SW480 (cell line): ENCODE measurements around the gene UBE3B.
A peak's percentile ranks its signal among the peaks of the same experiment; 100 is the strongest.

Source experiments
- DNase-seq: peaks from one replicate; pipeline ENCODE4 v3.0.0-alpha.2; 2016; ENCODE audit warnings: low spot score

Gene UBE3B

GRCh38 chr12:109497675-109498074 lies 20.2 kb downstream of the UBE3B start:
- no peak for DNase-seq

DNA sequence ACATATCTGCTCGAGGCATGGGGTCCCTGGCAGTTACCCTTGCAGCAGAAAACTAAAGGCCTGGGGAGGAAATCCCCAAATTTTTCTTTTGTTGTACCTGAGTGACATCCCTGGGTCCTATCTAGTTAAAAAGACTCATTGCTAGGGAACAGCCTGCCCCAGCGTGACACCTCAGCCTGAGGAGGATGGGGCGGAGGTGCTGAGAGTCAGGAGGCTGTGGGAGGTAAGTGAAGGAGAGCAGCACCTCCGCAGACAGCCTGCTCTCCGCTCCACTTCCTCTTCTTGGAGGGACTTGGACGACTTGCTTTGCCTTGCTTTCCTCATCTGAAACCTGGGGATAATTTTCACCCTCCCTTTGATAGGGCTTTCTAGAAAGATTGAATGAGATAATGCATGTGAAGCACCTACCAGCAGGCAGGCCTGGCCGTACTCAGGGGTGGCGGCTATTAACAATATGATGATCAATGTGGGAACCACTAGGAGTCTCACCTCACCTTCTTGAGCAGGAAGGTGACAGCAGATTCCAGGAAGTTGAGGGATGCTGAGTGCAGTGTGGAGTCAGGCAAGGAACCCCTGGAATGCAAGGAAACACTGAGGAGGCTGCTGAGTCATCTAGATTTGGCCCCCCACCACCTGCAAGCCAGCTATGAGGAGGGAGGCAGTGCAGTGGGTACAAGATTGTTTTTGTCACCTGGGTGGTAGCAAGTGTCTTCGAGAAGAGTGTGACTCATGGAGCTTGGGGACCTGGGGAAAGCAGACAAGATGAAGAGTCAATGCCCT lies 23.2 kb downstream of the UBE3B start:
- no peak for DNase-seq

DNA sequence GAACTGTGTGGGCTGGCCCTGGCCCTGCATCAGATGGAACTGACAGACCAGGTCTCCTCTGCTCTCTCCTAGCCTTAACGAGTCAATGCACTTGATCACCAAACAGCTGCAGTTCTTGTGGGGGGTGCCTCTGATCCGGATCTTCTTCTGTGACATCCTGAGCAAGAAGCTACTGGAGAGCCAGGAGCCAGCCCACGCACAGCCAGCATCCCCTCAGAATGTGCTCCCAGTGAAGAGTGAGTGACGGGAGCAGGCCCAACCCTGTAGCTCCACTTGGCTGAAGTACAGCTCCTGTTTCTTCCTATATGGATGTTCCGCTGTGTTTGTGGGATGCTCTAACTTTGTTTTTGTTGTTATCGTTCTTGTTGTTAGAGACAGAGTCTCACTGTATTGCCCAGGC lies 23.9 kb downstream of the UBE3B start:
- no peak for DNase-seq

- no peak for DNase-seq
These were observed 24.9 kb downstream of the UBE3B start for GRCh38 chr12:109502332-109502731.

- DNase-seq, result no peak
These were observed 26.2 kb downstream of the UBE3B start for GRCh38 chr12:109503611-109504010.

DNA sequence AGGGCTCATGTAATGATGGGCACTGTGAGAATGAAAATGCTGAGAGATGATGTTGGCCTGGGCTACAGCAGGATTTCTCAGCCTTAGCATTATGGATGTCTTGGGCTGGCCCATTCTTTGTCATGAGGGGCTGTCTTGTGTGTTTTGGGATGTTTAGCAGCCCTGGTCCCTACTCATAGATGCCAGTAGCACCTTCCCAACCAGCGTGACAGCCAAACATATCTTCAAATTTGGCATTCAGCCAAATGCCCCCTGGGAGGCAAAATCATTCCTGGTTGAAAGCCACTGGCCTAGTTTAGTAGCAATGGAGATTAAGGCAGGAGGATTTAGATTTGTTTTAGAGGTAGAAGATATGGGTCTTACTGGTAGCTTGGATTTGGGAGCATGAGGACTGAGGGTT lies 26.6 kb downstream of the UBE3B start:
- no peak for DNase-seq

- DNase-seq, result no peak
These were observed 32.8 kb downstream of the UBE3B start for GRCh38 chr12:109510196-109510595.

- DNase-seq, result no peak
These were observed 35.2 kb downstream of the UBE3B start for GRCh38 chr12:109512608-109513007.

- no peak for DNase-seq
These were observed 35.6 kb downstream of the UBE3B start for GRCh38 chr12:109513051-109513450.

GRCh38 chr12:109513977-109514376 lies 36.5 kb downstream of the UBE3B start:
- DNase-seq, result peak; percentile 3

GRCh38 chr12:109517619-109518018 lies 40.2 kb downstream of the UBE3B start:
- DNase-seq, result no peak

DNA sequence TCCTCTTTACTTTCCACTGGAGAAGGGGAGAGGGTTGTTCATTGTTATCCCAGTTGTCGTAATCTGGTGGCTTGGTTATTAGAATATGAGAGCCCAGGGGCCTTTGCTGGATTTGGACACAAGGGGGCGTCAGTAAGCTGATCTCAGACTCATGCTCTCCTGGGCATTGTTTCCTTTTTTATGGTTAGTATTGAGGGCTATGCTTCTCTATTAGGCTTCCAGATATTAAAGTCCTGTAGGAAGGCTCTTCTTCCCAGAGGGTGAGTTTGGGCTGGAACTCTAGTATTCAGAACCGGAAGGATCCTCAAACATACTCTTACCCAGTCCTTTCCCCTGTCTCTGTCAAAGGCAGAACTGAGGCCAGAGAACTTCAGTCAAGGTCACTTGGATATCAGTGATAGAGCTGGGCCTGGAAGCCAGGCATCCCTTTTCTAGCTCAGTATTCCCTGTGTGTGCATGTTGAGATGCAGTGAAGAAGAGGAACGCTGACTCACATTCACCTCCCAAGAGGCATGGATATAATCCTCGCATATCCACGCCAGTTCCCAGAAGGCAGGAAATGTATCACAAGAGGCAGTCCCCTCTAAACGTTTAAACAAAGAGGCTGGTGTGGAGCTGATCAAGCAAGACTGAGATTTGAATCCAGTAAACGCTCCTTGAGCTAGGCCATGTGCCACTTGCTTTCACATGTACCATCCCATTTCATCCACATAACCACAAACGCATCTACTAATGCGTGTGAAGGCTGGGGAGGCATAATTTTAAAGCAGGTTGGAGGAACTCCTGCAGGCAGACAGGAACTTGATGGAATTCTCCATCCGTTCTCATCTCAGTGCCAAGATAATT lies 41.6 kb downstream of the UBE3B start:
- peak; percentile 52 for DNase-seq

DNA sequence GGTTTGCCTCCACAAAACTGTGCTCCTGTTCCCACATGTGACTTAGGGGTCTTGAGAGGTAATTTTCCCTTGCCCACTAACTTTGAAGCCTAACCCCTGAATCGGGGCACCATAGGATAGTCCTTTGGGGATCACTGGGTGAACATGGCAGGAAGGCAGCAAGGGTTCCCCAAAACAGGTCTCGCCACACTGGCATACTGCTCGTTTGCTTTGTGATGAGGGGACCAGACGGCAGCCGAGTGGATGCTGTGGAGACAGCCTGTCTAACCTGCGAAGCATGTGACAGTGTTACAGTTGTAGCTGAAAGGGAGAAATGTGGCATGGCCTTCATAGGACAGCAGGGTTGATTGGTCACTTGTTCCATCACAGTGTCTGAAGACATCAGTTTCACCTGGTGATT lies 42.4 kb downstream of the UBE3B start:
- no peak for DNase-seq

GRCh38 chr12:109521831-109522230 lies 44.4 kb downstream of the UBE3B start:
- no peak for DNase-seq

- no peak for DNase-seq
These were observed 45.6 kb downstream of the UBE3B start for GRCh38 chr12:109523071-109523470.

DNA sequence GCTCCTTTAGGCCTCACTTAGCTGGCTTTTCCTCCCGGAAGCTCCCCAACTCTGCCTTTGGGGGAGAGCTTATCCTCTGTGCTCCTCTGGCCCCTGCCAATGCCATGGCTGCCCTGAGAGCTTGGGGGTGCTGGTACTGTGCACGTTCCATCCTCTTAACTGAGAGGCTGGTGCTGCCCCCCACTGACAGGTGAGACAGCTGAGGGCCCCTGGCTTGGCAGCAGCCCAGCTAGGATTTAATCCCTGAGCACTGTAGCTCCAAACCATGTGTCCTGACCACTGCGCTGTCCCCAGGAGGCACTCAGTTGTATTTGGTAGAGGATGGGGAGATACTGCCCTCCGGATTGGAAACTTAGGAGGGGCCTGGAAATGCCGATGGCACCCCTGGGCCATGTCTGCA lies 46.1 kb downstream of the UBE3B start:
- DNase-seq, result no peak

GRCh38 chr12:109524466-109525278 lies 47.2 kb downstream of the UBE3B start:
- no peak for DNase-seq

GRCh38 chr12:109525279-109525585 lies 47.8 kb downstream of the UBE3B start:
- no peak for DNase-seq

DNA sequence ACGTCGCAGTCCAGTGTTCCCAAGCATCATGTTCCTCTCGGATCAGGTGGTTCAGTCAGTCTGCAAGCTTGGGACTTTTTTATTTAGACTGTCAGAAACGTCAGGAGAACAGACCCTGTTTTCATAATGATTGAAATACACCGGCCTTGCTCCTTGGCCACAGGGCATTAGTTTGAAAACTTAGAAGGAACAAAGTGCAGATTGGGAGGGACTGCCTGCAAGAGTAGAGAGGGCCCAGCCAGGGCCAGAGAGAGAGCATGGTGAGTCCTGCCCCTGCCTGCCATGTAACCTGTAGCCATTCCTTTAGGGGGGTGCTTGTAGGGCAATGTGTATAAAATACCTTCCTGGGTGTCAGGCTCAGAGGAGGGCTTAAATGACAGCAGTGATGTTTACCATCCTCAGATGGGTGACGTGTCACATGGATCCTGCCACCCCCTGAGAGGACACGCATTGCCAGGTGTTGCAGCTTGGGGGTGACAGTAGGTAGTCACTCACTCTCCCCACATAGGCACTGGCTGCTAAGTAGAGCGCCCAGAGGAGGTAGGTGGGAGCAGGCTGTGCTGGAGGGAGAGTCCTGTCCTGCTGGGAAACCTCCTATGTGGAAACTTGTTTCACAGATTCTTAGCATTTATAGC lies 50.2 kb downstream of the UBE3B start:
- DNase-seq, result no peak

GRCh38 chr12:109529691-109530640 lies 52.5 kb downstream of the UBE3B start:
- DNase-seq, result no peak

DNA sequence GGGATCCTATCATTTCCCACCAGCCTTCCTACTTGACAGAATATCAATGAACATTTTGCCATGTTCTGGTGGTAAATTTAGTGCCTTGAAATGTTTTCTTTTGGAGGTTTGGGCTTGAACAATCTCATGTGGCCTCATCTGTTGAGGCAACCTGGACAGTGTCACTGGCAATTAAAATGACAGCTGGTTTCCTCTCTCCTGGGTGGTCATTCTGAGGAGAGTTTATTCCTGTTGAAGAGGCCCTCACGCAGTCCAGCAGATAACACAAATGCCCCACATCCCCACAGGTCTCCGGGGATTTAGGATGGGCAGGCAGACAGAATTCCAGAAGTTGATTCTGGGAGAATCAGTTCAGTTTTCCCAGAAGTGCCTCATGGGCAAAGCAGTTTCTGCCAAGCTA lies 54.0 kb downstream of the UBE3B start:
- DNase-seq, result no peak
